NCI-H748 treated with DMSO at 0.1 percent for 48 hours (cell line): ENCODE measurements around the gene MYH15.
"Not testable (repeated sequence)": the region's sequence is repeated elsewhere in the genome, so short reads cannot be mapped to it uniquely, and the experiment has no call there.

Experiments
- DNase-seq: peaks from one replicate; lab custom pipeline; 2025; lab: John Stamatoyannopoulos, UW

Gene MYH15

GRCh38 chr3:108388136-108389132 lies 122.0 kb downstream of the MYH15 start:
- peak; percentile 79 for DNase-seq

- no peak for DNase-seq
These were observed 123.3 kb downstream of the MYH15 start for GRCh38 chr3:108387063-108387462.

GRCh38 chr3:108383306-108383705 lies 127.1 kb downstream of the MYH15 start:
- no peak for DNase-seq

- no peak for DNase-seq
These were observed 128.8 kb downstream of the MYH15 start for GRCh38 chr3:108381529-108382140.

- peak; percentile 22 for DNase-seq
These were observed 130.1 kb downstream of the MYH15 start for GRCh38 chr3:108380128-108380795.

GRCh38 chr3:108378952-108379342 lies 131.4 kb downstream of the MYH15 start:
- not testable (repeated sequence) for DNase-seq

GRCh38 chr3:108378153-108378951 lies 132.0 kb downstream of the MYH15 start:
- no peak for DNase-seq

GRCh38 chr3:108377384-108377783 lies 133.0 kb downstream of the MYH15 start:
- no peak for DNase-seq

- no peak for DNase-seq
These were observed 134.4 kb downstream of the MYH15 start for GRCh38 chr3:108376026-108376425.

- DNase-seq: no peak
These were observed 151.4 kb downstream of the MYH15 start for GRCh38 chr3:108359011-108359410.

GRCh38 chr3:108357042-108357441 lies 153.4 kb downstream of the MYH15 start:
- no peak for DNase-seq

- no peak for DNase-seq
These were observed 155.8 kb downstream of the MYH15 start for GRCh38 chr3:108354562-108354961.

GRCh38 chr3:108352176-108352575 lies 158.2 kb downstream of the MYH15 start:
- no peak for DNase-seq

- DNase-seq: no peak
These were observed 163.8 kb downstream of the MYH15 start for GRCh38 chr3:108346301-108347227.

GRCh38 chr3:108345492-108346205 lies 164.7 kb downstream of the MYH15 start:
- no peak for DNase-seq

- no peak for DNase-seq
These were observed 166.9 kb downstream of the MYH15 start for GRCh38 chr3:108343491-108343890.

- DNase-seq: no peak
These were observed 167.4 kb downstream of the MYH15 start for GRCh38 chr3:108342837-108343486.

GRCh38 chr3:108341911-108342310 lies 168.5 kb downstream of the MYH15 start:
- no peak for DNase-seq

GRCh38 chr3:108338901-108339545 lies 171.4 kb downstream of the MYH15 start:
- DNase-seq: no peak
